RWPE2 (cell line): ENCODE measurements around the gene TTLL8.

ENCODE experiments used
- ATAC-seq: fragments of 200-7000 bp; cut with Tn5 transposase; 3 replicates; pipeline ENCODE4 v1.9.1; 2021; ENCODE audit warnings: low read depth
- DNase-seq: peaks from one replicate; pipeline ENCODE4 v3.0.0-alpha.2; 2020; ENCODE audit warnings: low spot score
- H3K27ac ChIP-seq: fragments of 450-650 bp; 2 replicates; pipeline ENCODE4 v1.5.1; 2017; ENCODE audit warnings: mild to moderate bottlenecking; ENCODE audit not compliant: poor library complexity, severe bottlenecking
- H3K27me3 ChIP-seq: fragments of 250-450 bp; sonication (Bioruptor Pico); 2 replicates; pipeline ENCODE4 v1.5.1; 2021; ENCODE audit warnings: mild to moderate bottlenecking, moderate library complexity; ENCODE audit not compliant: insufficient read depth, poor library complexity, severe bottlenecking
- H3K36me3 ChIP-seq: fragments of 250-450 bp; sonication (Bioruptor Pico); 2 replicates; pipeline ENCODE4 v1.5.1; 2020; ENCODE audit warnings: low read depth, mild to moderate bottlenecking, moderate library complexity
- H3K4me1 ChIP-seq: fragments of 250-450 bp; sonication (Bioruptor Pico); 2 replicates; pipeline ENCODE4 v1.5.1; 2021; ENCODE audit warnings: mild to moderate bottlenecking, moderate library complexity; ENCODE audit not compliant: insufficient read depth, poor library complexity, severe bottlenecking
- H3K4me3 ChIP-seq: fragments of 250-450 bp; sonication (Bioruptor Pico); 2 replicates; pipeline ENCODE4 v1.5.1; 2021; ENCODE audit warnings: mild to moderate bottlenecking, moderate library complexity; ENCODE audit not compliant: severe bottlenecking
- H3K9me3 ChIP-seq: fragments of 250-450 bp; sonication (Bioruptor Pico); 2 replicates; pipeline ENCODE4 v1.5.1; 2021; ENCODE audit warnings: mild to moderate bottlenecking, moderate library complexity; ENCODE audit not compliant: severe bottlenecking
- CTCF ChIP-seq: fragments of 450-650 bp; IDR thresholded peaks from one replicate; pipeline ENCODE4 v1.5.1; 2017; ENCODE audit warnings: mild to moderate bottlenecking, moderate library complexity; ENCODE audit not compliant: poor library complexity, severe bottlenecking

TTLL8 gene

DNA sequence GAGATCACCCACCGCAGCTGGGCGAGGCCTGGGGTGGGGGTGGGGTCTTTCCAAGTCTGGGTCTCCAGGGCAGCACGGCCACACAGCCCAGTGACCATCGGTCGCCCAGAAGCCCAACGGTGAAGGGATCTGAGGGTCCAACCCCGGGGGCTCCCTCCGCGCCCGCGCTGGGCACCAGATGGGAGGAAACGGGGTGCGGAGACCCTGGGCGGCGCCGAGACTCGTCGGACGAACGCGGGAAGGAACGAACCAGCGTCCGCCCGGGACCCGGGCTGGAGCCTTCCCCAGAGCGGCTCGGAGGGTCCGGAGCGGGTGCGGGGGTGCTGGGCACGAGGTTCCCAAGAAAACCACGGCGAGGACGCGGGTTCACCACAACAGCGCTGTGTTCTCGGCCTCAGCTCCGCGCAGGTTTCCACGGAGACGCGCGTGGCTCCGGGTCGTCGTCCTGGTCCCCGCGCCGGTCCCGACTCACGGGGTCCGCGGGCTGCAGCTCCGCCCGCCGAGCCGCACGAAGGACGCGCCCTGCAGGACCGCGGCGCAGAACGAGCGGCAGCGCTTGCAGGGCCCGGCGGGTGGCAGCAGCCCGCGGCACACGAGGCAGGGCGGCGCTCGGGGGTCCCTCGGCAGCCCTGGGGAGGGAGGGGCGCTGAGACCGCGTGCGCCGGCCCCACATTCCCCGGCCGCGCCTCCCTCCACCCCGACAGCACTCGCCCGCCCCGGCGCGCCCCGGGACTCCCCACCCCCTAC lies 43.3 kb downstream of the TTLL8 start:
- ATAC-seq = no peak
- Histone ChIP-seq H3K27ac (no peak overlapping the region), H3K4me1 (peaks cover 7% of the 10 kb centered on the region), H3K36me3 (no peaks in the 10 kb centered on the region), H3K4me3 (no peak overlapping the region), H3K9me3 (no peaks in the 10 kb centered on the region), H3K27me3 (peaks cover 37% of the 10 kb centered on the region)
- no peak for TF ChIP-seq CTCF
- no peak for DNase-seq

DNA sequence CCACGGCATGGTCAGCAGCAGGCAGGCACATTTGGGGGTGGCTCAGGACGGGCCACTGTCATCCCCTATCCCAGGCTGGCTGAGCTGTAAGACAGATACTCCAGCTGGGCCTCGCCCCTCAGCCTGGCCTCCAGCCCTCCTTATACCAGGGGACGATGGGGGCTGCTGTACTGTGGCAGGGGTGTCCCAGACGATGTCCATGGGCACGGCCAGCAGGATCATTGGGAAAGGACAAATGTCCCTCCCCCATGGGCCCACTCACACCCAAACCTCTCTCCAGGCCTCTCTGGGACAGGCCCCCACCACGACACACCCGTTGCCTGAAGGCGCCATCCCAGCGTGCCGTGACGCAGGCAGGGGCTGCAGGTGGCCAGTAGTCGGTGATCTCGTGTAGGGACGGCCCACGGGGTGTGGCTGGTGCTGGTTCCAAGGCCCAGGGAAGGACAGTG lies 44.0 kb downstream of the TTLL8 start:
- Histone ChIP-seq H3K27me3 (peaks cover 37% of the 10 kb centered on the region), H3K4me1 (peaks cover 7% of the 10 kb centered on the region), H3K9me3 (no peaks in the 10 kb centered on the region), H3K36me3 (no peaks in the 10 kb centered on the region), H3K4me3 (no peak overlapping the region), H3K27ac (no peak overlapping the region)
- no peak for TF ChIP-seq CTCF
- no peak for DNase-seq
- ATAC-seq = no peak

GRCh38 chr22:50012211-50013181 lies 45.6 kb downstream of the TTLL8 start, which contains the start of gene IL17REL:
Gene IL17REL, minus strand, starts transcription at chr22:50012765. Its CDS starts 119 bp downstream, at chr22:50012646.
- TF ChIP-seq CTCF = no peak
- DNase-seq (peak; percentile 64), ATAC-seq (no peak)
- Histone ChIP-seq H3K36me3 (no peaks in the 10 kb centered on the region), H3K27me3 (peaks cover 37% of the 10 kb centered on the region), H3K27ac (no peak within 1 kb of the TSS), H3K4me1 (peaks cover 7% of the 10 kb centered on the region), H3K4me3 (no peak within 1 kb of the TSS), H3K9me3 (no peaks in the 10 kb centered on the region)

DNA sequence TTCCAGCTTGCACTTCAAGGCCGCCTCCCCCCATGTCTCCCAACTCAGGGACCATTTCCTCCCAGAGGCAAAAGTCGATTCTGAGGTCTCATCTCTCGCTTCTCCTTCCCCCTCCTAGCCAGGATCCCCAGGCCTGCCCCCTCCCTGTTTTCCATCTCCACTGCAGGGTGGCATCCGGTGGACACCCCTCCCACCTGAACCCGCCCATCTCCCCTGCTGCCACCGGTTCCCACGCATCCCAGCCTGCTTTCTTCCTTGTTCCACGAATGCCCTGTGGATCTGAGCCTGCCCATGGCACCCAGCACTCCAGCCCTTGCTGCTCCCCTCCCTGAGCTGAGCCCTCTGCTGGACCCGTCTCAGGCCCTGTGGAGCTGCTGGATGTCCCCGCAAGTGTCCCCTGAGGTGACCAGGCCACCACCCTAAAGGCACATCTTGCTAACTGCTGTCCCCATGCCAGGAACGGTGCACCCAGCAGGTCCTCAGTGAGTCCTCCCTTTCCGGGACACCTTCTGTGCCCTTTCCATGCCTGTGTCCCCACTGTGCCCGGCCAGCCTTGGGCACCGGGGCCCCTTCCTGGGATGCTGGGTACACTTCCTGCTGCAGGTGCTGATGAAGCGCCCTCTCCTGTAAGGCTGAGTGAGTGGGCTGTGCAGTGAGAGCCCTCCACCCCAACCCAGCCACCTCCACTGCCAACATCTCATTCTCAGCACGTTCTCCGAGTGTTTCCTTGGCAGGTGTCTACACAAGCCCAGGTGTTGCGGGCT lies 46.5 kb downstream of the TTLL8 start:
- H3K27ac ChIP-seq = no peak overlapping the region
- H3K4me3 ChIP-seq = no peak overlapping the region
- H3K36me3 ChIP-seq = no peaks in the 10 kb centered on the region
- no peaks in the 10 kb centered on the region for H3K9me3 ChIP-seq
- ATAC-seq (no peak), DNase-seq (no peak)
- H3K4me1 ChIP-seq = peaks cover 3% of the 10 kb centered on the region
- H3K27me3 ChIP-seq = peaks cover 37% of the 10 kb centered on the region
- no peak for TF ChIP-seq CTCF
